Hematopoietic multipotent progenitor cell treated with erythropoietin and hydrocortisone succinate and interleukin-3 and kit ligand, for 17 days (in vitro differentiated cells): ENCODE measurements around the gene PSMA2.

Experiments used
- DNase-seq: peaks from one replicate; pipeline ENCODE4 v3.0.0-alpha.2; 2015; ENCODE audit warnings: low spot score

The PSMA2 gene

GRCh38 chr7:42931834-42932651 lies at the start of gene PSMA2, which contains the start of gene MRPL32:
TSS of gene PSMA2 (minus strand) at chr7:42932174. CDS start at chr7:42932158, 16 bp downstream.
TSS of gene MRPL32 (plus strand) at chr7:42932376. CDS start at chr7:42932387, 11 bp downstream.
- peak; percentile 98 for DNase-seq

- DNase-seq, result no peak
These were observed 49.6 kb upstream of the PSMA2 start for GRCh38 chr7:42981601-42982000.

GRCh38 chr7:42980514-42980913 lies 48.5 kb upstream of the PSMA2 start:
- DNase-seq, result no peak

- no peak for DNase-seq
These were observed 48.1 kb upstream of the PSMA2 start for GRCh38 chr7:42980084-42980483.

GRCh38 chr7:42978496-42978895 lies 46.5 kb upstream of the PSMA2 start:
- no peak for DNase-seq

GRCh38 chr7:42976371-42976770 lies 44.4 kb upstream of the PSMA2 start:
- DNase-seq, result no peak

- no peak for DNase-seq
These were observed 40.9 kb upstream of the PSMA2 start for GRCh38 chr7:42972699-42973500.

GRCh38 chr7:42967391-42967790 lies 35.4 kb upstream of the PSMA2 start:
- DNase-seq, result no peak

GRCh38 chr7:42964849-42965805 lies 33.2 kb upstream of the PSMA2 start:
- no peak for DNase-seq

GRCh38 chr7:42964293-42964692 lies 32.3 kb upstream of the PSMA2 start:
- no peak for DNase-seq

GRCh38 chr7:42961170-42961569 lies 29.2 kb upstream of the PSMA2 start:
- DNase-seq, result no peak

- DNase-seq, result no peak
These were observed 28.8 kb upstream of the PSMA2 start for GRCh38 chr7:42960762-42961161.

GRCh38 chr7:42959549-42959948 lies 27.6 kb upstream of the PSMA2 start:
- no peak for DNase-seq

- no peak for DNase-seq
These were observed 24.1 kb upstream of the PSMA2 start for GRCh38 chr7:42956062-42956461.

GRCh38 chr7:42953994-42954393 lies 22.0 kb upstream of the PSMA2 start:
- DNase-seq, result no peak

GRCh38 chr7:42952328-42952727 lies 20.4 kb upstream of the PSMA2 start:
- no peak for DNase-seq

GRCh38 chr7:42950417-42950816 lies 18.4 kb upstream of the PSMA2 start:
- no peak for DNase-seq

- DNase-seq, result no peak
These were observed 15.5 kb upstream of the PSMA2 start for GRCh38 chr7:42947521-42947920.

- DNase-seq, result no peak
These were observed 14.6 kb upstream of the PSMA2 start for GRCh38 chr7:42946627-42946950.

- DNase-seq, result no peak
These were observed 14.1 kb upstream of the PSMA2 start for GRCh38 chr7:42945821-42946626.
